ENCODE data around the gene FBXL13. TPM values are rescaled to one million over a fixed set of nuclear protein-coding genes. Genes with fewer than 3 reads are reported as not detected.

FBXL13 gene
- total and polyA plus RNA-seq, 2 experiments from 2014 or later: 1.2 to 2.5 TPM

- no peak overlapping the region for H2AFZ ChIP-seq
Measured at GRCh38 chr7:103071000-103071399, 3.6 kb downstream of the FBXL13 start.

More at GRCh38 chr7:103071000-103071399, 3.6 kb downstream of the FBXL13 start:
- DNase-seq (ENCODE audit: low spot score) (no peak), ATAC-seq (no peak)
- Histone ChIP-seq H4K20me1 (replicated peaks; ENCODE audit: insufficient read depth) (no peaks in the 10 kb centered on the region), H3K27me3 (ENCODE audit: insufficient read depth) (no peaks in the 10 kb centered on the region), H3K4me2 (no peak overlapping the region), H3K9me2 (ENCODE audit: insufficient read depth) (no peaks in the 10 kb centered on the region), H3K79me2 (replicated peaks; ENCODE audit: insufficient read depth) (peaks cover 6% of the 10 kb centered on the region), H3K4me3 (no peak overlapping the region), H3K4me1 (ENCODE audit: insufficient read depth) (peaks cover 2% of the 10 kb centered on the region; the same call in 1 of the 2 replicates), H3F3A (replicated peaks; ENCODE audit: low read depth) (0 out of 2 replicates have a peak, but pooled peaks cover 4% of the 10 kb centered on the region), H3K27ac (ENCODE audit: low read depth) (no peak overlapping the region), H3K36me3 (ENCODE audit: insufficient read depth) (no peaks in the 10 kb centered on the region)
- H3K4me3 Mint-ChIP-seq: no peak overlapping the region; the same call in 2 of the 3 replicates
- peaks cover 6% of the 10 kb centered on the region for H3K27me3 Mint-ChIP-seq (ENCODE audit: insufficient read depth, low read depth, poor library complexity)
- H3K4me1 Mint-ChIP-seq: peaks cover 11% of the 10 kb centered on the region
- peaks cover 13% of the 10 kb centered on the region for H3K36me3 Mint-ChIP-seq (ENCODE audit: low read depth)
- H3K27ac Mint-ChIP-seq: no peak overlapping the region
- peaks cover 22% of the 10 kb centered on the region for H3K9me3 Mint-ChIP-seq
- no peak for TF ChIP-seq POLR2AphosphoS5 (IDR thresholded peaks at IDR 0.05; ENCODE audit: low read depth)
- TF ChIP-seq, protein P1, sequence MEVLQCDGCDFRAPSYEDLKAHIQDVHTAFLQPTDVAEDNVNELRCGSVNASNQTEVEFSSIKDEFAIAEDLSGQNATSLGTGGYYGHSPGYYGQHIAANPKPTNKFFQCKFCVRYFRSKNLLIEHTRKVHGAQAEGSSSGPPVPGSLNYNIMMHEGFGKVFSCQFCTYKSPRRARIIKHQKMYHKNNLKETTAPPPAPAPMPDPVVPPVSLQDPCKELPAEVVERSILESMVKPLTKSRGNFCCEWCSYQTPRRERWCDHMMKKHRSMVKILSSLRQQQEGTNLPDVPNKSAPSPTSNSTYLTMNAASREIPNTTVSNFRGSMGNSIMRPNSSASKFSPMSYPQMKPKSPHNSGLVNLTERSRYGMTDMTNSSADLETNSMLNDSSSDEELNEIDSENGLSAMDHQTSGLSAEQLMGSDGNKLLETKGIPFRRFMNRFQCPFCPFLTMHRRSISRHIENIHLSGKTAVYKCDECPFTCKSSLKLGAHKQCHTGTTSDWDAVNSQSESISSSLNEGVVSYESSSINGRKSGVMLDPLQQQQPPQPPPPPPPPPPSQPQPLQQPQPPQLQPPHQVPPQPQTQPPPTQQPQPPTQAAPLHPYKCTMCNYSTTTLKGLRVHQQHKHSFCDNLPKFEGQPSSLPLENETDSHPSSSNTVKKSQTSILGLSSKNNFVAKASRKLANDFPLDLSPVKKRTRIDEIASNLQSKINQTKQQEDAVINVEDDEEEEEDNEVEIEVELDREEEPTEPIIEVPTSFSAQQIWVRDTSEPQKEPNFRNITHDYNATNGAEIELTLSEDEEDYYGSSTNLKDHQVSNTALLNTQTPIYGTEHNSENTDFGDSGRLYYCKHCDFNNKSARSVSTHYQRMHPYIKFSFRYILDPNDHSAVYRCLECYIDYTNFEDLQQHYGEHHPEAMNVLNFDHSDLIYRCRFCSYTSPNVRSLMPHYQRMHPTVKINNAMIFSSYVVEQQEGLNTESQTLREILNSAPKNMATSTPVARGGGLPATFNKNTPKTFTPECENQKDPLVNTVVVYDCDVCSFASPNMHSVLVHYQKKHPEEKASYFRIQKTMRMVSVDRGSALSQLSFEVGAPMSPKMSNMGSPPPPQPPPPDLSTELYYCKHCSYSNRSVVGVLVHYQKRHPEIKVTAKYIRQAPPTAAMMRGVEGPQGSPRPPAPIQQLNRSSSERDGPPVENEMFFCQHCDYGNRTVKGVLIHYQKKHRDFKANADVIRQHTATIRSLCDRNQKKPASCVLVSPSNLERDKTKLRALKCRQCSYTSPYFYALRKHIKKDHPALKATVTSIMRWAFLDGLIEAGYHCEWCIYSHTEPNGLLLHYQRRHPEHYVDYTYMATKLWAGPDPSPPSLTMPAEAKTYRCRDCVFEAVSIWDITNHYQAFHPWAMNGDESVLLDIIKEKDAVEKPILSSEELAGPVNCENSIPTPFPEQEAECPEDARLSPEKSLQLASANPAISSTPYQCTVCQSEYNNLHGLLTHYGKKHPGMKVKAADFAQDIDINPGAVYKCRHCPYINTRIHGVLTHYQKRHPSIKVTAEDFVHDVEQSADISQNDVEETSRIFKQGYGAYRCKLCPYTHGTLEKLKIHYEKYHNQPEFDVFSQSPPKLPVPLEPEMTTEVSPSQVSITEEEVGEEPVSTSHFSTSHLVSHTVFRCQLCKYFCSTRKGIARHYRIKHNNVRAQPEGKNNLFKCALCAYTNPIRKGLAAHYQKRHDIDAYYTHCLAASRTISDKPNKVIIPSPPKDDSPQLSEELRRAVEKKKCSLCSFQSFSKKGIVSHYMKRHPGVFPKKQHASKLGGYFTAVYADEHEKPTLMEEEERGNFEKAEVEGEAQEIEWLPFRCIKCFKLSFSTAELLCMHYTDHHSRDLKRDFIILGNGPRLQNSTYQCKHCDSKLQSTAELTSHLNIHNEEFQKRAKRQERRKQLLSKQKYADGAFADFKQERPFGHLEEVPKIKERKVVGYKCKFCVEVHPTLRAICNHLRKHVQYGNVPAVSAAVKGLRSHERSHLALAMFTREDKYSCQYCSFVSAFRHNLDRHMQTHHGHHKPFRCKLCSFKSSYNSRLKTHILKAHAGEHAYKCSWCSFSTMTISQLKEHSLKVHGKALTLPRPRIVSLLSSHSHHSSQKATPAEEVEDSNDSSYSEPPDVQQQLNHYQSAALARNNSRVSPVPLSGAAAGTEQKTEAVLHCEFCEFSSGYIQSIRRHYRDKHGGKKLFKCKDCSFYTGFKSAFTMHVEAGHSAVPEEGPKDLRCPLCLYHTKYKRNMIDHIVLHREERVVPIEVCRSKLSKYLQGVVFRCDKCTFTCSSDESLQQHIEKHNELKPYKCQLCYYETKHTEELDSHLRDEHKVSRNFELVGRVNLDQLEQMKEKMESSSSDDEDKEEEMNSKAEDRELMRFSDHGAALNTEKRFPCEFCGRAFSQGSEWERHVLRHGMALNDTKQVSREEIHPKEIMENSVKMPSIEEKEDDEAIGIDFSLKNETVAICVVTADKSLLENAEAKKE (CRISPR knock-in tag; IDR thresholded peaks at IDR 0.05): no peak
- no peak for TF ChIP-seq REST (IDR thresholded peaks at IDR 0.05; ENCODE audit: unreplicated experiment)
- TF ChIP-seq CREB1 (CRISPR knock-in tag; IDR thresholded peaks at IDR 0.05; ENCODE audit: low read depth): no peak
- TF ChIP-seq ZNF331 (CRISPR knock-in tag; IDR thresholded peaks at IDR 0.05; ENCODE audit: low read depth): no peak
- TF ChIP-seq EZH2 (IDR thresholded peaks at IDR 0.05; ENCODE audit: low read depth, unreplicated experiment): no peak
- TF ChIP-seq ZNF114 (CRISPR knock-in tag; IDR thresholded peaks at IDR 0.05): no peak

All from GM23338 (cell line).